Measurements from ENCODE around the gene TRAT1.

The TRAT1 gene

DNA sequence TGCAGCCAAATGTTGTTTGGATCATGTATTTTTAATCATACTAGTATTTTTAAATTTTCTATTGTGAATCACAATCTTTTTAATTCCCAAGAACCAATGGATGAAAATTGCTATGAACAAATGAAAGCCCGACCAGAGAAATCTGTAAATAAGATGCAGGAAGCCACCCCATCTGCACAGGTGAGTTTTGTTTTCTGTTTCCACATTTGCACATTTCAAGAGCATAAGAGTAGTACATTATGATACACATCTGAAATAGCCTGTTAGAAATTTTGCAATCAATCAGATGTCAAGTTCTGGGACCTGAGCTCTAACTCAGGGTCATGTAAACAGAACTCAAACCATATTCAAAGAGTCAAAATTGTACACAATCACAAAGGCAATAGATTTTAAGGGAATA lies 26.5 kb downstream of the TRAT1 start:
- H3K4me3 ChIP-seq (ENCODE audit: low read length): no peak overlapping the region
- TF ChIP-seq, protein P1, sequence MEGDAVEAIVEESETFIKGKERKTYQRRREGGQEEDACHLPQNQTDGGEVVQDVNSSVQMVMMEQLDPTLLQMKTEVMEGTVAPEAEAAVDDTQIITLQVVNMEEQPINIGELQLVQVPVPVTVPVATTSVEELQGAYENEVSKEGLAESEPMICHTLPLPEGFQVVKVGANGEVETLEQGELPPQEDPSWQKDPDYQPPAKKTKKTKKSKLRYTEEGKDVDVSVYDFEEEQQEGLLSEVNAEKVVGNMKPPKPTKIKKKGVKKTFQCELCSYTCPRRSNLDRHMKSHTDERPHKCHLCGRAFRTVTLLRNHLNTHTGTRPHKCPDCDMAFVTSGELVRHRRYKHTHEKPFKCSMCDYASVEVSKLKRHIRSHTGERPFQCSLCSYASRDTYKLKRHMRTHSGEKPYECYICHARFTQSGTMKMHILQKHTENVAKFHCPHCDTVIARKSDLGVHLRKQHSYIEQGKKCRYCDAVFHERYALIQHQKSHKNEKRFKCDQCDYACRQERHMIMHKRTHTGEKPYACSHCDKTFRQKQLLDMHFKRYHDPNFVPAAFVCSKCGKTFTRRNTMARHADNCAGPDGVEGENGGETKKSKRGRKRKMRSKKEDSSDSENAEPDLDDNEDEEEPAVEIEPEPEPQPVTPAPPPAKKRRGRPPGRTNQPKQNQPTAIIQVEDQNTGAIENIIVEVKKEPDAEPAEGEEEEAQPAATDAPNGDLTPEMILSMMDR (IDR thresholded peaks at IDR 0.05; ENCODE audit: insufficient read depth, low read depth, low read length, missing control alignments): no peak
- DNase-seq (ENCODE audit: low read depth): no peak

DNA sequence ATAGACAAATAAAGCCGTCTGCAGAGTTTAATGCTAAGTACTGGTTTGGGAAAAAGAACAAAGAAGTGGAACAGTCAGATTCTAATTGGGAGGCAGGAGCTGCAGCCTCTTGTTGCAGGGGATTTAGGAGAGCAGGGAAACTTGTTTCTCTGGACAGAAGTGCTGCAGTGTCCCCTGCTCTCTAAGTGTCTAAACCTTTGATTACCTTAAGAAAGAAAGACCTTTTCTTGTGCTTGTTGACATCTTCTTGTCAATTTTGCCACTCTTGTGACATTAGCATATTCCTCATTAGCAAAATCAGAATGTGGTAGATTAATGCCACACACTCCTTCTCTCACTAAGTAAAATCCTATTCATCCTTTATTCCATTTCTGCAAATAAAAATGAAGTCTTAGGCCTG lies 38.8 kb downstream of the TRAT1 start:
- no peak overlapping the region for H3K4me3 ChIP-seq (ENCODE audit: low read length)
- DNase-seq (ENCODE audit: low read depth): no peak
- TF ChIP-seq, protein P1 (IDR thresholded peaks at IDR 0.05; ENCODE audit: insufficient read depth, low read depth, low read length, missing control alignments): no peak

DNA sequence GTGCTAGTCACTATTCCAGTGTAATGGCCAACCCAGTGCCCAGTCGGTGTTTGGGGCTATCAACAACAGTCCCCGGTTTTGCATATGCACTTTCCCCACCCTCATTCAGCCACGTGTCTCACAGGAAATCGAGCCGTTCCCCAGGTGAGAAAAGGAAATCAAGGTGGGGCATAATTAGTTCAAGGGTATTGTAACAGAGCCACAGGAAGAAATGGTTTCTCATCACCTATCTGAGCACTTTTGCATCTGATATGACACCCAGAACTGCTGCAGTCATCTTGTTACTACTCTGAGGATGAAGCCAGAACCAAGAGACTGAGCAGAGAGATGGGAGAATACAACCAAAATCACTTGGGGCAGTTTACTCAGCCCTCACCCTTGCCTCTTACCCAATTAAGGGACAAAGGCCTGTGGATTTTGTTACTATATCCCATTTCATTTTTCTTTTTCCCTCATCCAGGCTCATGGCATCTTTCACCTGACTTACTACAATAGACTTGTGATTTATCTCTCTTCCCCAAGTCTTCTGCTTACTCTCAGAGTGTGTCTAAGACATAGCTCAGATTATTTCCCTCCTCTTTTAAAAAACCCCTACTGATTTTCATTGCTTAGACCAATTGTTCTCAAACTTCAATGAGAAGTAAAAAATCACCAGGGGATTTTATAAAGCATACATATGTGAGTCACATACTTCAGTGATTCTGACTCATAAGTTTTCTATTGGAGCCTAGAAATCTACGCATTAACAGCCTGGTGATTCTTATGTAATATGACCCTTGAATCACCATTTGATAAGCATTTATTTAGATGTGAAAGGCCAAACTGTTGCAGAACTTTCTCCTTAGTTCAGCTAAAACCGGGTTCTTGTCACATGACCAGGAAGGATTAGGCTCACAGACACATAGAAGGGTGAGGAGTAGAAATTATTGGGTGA lies 40.5 kb downstream of the TRAT1 start:
- no peak overlapping the region for H3K4me3 ChIP-seq (ENCODE audit: low read length)
- DNase-seq (ENCODE audit: low read depth): peak; percentile 83
- TF ChIP-seq, protein P1 (IDR thresholded peaks at IDR 0.05; ENCODE audit: insufficient read depth, low read depth, low read length, missing control alignments): no peak

DNA sequence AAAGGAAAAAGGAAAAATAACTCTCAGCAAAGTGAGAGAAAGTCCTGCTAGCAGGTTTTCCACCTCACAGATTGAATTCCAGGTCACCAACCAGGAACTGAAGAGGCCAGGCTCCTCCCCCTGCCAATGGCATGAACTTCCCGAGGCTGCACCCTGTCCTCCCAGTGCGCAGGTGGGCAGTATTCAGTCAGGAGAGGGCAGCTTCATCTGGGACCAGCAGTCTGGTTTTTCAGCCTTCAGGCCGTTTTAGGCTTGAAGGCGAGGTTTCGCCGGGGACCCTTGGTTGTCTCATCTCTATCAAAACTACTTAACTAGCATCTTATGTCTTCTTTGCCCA lies 41.2 kb downstream of the TRAT1 start:
- no peak overlapping the region for H3K4me3 ChIP-seq (ENCODE audit: low read length)
- TF ChIP-seq, protein P1 (IDR thresholded peaks at IDR 0.05; ENCODE audit: insufficient read depth, low read depth, low read length, missing control alignments): no peak
- no peak for DNase-seq (ENCODE audit: low read depth)

DNA sequence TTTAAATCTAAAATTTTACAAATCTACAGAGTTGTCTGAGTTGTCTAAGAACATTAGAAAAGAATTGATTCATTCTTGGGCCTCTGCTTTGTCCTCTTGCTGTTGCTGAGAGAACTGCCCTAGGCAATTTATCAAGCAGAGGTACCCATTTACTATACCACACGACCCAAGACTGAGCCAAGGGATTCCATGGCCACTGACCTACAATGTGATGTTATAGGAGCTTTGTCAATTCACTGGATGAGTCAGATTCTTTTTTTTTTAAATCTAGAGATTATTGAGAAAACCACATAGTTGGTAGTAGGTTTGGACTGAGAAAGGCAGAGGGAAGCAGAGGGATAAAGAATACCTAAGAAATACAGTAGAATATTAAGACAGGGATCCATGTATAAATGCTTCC lies 55.3 kb downstream of the TRAT1 start:
- DNase-seq (ENCODE audit: low read depth): no peak
- TF ChIP-seq, protein P1 (IDR thresholded peaks at IDR 0.05; ENCODE audit: insufficient read depth, low read depth, low read length, missing control alignments): no peak
- H3K4me3 ChIP-seq (ENCODE audit: low read length): no peak overlapping the region

DNA sequence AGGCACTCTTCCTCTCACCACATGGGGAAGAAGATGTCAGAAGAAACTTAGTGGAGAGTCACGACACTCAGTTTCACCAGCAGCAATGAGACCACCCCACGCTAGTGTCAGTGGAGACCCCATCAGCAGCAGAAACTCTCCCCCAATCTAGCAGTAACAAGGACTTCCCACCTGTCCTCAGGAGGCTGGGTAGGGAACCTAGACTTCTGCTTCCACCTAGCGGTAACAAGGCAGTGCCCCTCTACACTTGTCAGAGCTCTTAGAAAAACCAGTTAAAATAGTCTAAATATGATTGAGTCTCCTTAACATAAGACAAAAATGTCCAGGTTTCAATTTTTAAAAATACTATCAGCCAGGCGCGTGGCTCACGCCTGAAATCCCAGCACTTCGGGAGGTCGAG lies 57.3 kb downstream of the TRAT1 start:
- no peak overlapping the region for H3K4me3 ChIP-seq (ENCODE audit: low read length)
- peak; percentile 4 for DNase-seq (ENCODE audit: low read depth)
- TF ChIP-seq, protein P1 (IDR thresholded peaks at IDR 0.05; ENCODE audit: insufficient read depth, low read depth, low read length, missing control alignments): peak; percentile 35

DNA sequence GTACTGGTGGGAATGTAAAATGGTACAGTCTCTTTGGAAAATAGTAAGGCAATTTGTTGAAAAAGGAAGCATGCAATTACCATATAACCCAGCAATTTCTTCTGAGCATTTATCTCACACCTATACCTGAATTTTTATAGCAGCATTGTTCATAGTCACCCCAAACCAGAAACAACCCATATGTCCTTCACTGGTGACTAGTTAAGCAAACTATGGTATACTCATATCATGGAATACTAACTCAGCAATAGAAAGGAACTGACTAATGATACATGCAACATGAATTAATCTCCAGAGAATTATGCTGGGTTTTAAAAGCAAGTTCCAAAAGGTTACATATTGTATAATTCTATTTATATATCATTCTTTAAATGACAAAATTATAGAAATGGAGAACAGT lies 60.2 kb downstream of the TRAT1 start:
- DNase-seq (ENCODE audit: low read depth): no peak
- no peak overlapping the region for H3K4me3 ChIP-seq (ENCODE audit: low read length)
- TF ChIP-seq, protein P1 (IDR thresholded peaks at IDR 0.05; ENCODE audit: insufficient read depth, low read depth, low read length, missing control alignments): no peak
